Adrenal gland (tissue), 12 donors: ENCODE measurements around the gene NRXN3. TPM values are rescaled to one million over a fixed set of nuclear protein-coding genes. Genes with fewer than 3 reads are reported as not detected.

ENCODE experiments used
- DNase-seq, 7 donors: peaks; one replicate each; pipeline ENCODE4 v3.0.0-alpha.2; 2019 to 2020
- H3K27ac ChIP-seq, 5 donors: fragments of 200-600 bp; sonication (generic) in 4 of 5; 1 replicate in 3 of 5; 2 replicates in 2 of 5; pipeline versions ENCODE4 v1.5.1 to v1.8.0; 2016 to 2020; ENCODE audit warnings: mild to moderate bottlenecking in 1 of 5
- H3K27me3 ChIP-seq: fragments of 200-600 bp; 2 replicates; pipeline ENCODE4 v1.8.0; 2021
- H3K36me3 ChIP-seq, 2 donors: fragments of 200-600 bp; replicated peaks in 1 of 2; 1 replicate in 1 of 2; 2 replicates in 1 of 2; pipeline versions ENCODE4 v1.5.1 to v1.8.0; 2018 to 2022
- H3K4me1 ChIP-seq, 2 donors: fragments of 200-600 bp; replicated peaks in 1 of 2; 1 replicate in 1 of 2; 2 replicates in 1 of 2; pipeline versions ENCODE4 v1.5.1 to v1.8.0; 2018 to 2021
- H3K4me3 ChIP-seq, 4 donors: fragments of 200-600 bp; sonication (generic) in 3 of 4; one replicate each; pipeline ENCODE4 v1.5.1; 2016 to 2018
- H3K9me3 ChIP-seq, 3 donors: fragments of 200-600 bp; sonication (generic) in 1 of 3; replicated peaks in 1 of 3; 1 replicate in 2 of 3; 2 replicates in 1 of 3; pipeline versions ENCODE4 v1.5.1 to v1.8.0; 2016 to 2021
- POLR2A ChIP-seq, 2 donors: fragments of 450-650 bp; IDR thresholded peaks; one replicate each; pipeline ENCODE4 v1.6.1; 2017; ENCODE audit warnings: antibody characterized with exemption in 2 of 2, mild to moderate bottlenecking in 2 of 2, moderate library complexity in 1 of 2
- WGBS, 4 donors: extraction: QIAGEN DNeasy Blood & Tissue Kit in 2 of 4; methylation state at CpG; one replicate each; pipeline versions ENCODE4 v1.1.5 to v1.1.7; 2013 to 2017; 5-methylcytosine and 5-hydroxymethylcytosine counted together
- intact Hi-C, 2 donors: fragments of 100-400 bp; cut with DNase I; formaldehyde crosslinking; loops; one replicate each; pipeline versions ENCODE4 v1.14.1 to v1.15.0; 2022 to 2023
- polyA plus RNA-seq, 3 donors: library from polyadenylated mRNA; stranded (reverse); fragments of 200-250 nt in 2 of 3; fragments of 350-450 nt in 1 of 3; fragmentation: Illumina TruSeq in 1 of 3; extraction: RNeasy Lipid Tissue Mini Kit (QIAGEN cat#74804) in 1 of 3; gene quantifications; one replicate each; pipeline ENCODE4 v1.2.3, GENCODE V29; 2013 to 2014
- total RNA-seq, 9 donors: library from RNA; depleted of rRNA in 4 of 9; stranded (reverse); fragments of >200 nt in 4 of 9; fragments of 120-200 nt in 1 of 9; fragmentation: NEBNext Ultra II Directional in 1 of 9; extraction: Animal tissue kit (Norgen Biotek cat#: 25700) in 1 of 9; gene quantifications; one replicate each; pipeline versions ENCODE4 v1.1.0 to v1.2.4, GENCODE V29; 2013 to 2023
- TF ChIP-seq, protein P1 (sequence below), 6 experiments: fragments of 450-650 bp in 4 of 6; fragments of 200-600 bp in 2 of 6; sonication (generic) in 1 of 6; IDR thresholded peaks; 1 replicate in 5 of 6; 2 replicates in 1 of 6; pipeline versions ENCODE4 v1.5.1 to v1.8.0; 2016 to 2021; ENCODE audit warnings: antibody characterized with exemption in 6 of 6, mild to moderate bottlenecking in 2 of 6, moderate library complexity in 1 of 6
- donor health status: healthy with polysubstance abuse.
- donor health status: Bipolar disorder and iron deficiency.
- donor health status: DM: yes; HTN: yes; CAD: no.
- donor health status: DM: no; HTN: no; CAD: no.
- donor health status: DM: no; HTN: no; CAD: no.
- donor health status: DM: yes; HTN: yes; CAD: no.

NRXN3 gene
- total and polyA plus RNA-seq, 12 donors = 0.09 to 8.5 (median 1.6) TPM

DNA sequence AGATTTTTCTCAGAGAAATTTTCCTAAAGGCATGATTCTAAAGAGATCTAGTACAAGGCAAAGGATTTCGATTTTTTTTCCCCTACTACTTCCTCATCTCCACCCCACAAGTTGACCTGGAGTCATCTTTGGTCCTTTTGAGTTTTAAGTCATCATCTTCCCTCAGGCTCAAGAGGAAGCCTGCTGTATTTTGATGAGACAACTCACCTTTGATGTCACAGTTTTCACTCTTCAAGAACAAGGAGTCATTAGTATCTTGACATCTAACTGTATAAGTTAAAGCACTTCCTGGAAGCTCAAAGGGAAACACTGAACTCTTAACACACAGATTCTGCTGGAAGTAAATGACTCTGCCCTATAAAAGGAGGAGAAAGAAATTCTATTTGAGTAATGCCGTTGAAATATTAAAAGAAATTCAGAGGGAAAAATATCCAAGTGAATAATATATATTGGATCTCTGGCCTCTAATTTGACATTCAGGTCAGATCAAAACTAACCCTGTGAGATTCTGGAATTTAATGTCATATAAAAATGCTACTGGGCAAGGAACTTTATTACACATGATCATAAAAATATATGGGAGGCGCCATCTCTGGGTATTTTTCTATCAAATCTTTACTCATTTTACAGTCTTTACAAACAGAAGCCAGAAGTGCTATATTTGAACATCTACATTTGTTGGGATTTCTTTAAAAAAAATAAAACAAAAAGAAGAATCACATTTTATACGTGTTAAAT lies 435.0 kb downstream of the NRXN3 start:
- 72 to 78% (median 74%) methylated on average over 4 of the region's 4 CpGs for WGBS, 4 donors
- H3K27me3 ChIP-seq = no peaks in the 10 kb centered on the region

DNA sequence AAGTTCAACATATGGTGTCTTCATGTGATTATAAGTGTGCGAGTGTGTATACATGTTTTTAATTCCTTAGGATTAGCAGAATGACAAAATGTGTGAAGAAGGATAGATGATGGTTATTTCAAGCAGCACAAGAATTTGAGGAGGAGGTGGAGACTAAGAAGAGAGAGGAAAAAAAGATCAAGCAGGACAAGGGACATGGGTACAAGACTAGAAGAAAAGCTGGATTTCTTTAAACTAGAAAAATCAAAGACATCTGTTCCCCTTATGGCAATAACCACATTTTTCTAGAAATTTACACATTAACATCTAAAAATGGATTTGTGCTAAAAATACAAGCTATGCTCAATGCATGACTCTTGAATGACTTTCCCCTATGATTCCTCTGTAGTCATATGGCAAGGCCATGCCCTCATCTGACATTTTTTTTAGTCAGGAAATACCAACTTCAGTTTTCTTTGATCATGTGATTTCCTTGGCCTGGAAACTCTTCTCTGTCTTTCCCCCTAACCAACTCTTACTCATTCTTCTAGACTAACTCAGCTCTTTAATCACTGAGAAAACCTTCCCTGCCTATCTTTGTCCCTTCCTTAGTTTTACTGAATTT lies 435.8 kb downstream of the NRXN3 start:
- TF ChIP-seq, protein P1, sequence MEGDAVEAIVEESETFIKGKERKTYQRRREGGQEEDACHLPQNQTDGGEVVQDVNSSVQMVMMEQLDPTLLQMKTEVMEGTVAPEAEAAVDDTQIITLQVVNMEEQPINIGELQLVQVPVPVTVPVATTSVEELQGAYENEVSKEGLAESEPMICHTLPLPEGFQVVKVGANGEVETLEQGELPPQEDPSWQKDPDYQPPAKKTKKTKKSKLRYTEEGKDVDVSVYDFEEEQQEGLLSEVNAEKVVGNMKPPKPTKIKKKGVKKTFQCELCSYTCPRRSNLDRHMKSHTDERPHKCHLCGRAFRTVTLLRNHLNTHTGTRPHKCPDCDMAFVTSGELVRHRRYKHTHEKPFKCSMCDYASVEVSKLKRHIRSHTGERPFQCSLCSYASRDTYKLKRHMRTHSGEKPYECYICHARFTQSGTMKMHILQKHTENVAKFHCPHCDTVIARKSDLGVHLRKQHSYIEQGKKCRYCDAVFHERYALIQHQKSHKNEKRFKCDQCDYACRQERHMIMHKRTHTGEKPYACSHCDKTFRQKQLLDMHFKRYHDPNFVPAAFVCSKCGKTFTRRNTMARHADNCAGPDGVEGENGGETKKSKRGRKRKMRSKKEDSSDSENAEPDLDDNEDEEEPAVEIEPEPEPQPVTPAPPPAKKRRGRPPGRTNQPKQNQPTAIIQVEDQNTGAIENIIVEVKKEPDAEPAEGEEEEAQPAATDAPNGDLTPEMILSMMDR (IDR thresholded peaks at IDR 0.05) = no peak
- TF ChIP-seq POLR2A (IDR thresholded peaks at IDR 0.05) = no peak
- WGBS, 4 donors = 70 to 80% (median 78%) methylated on average over 1 of the region's 1 CpG
- Histone ChIP-seq H3K4me1 (no peaks in the 10 kb centered on the region), H3K27ac (no peak overlapping the region), H3K4me3 (no peak overlapping the region), H3K27me3 (no peaks in the 10 kb centered on the region), H3K36me3 (no peaks in the 10 kb centered on the region), H3K9me3 (no peaks in the 10 kb centered on the region)
- intact Hi-C loops = no loop called here
- no peak for DNase-seq

More for the DNA sequence above, 435.0 kb downstream of the NRXN3 start:
- no peaks in the 10 kb centered on the region for H3K4me1 ChIP-seq
- intact Hi-C loops = no loop called here
- no peak for TF ChIP-seq POLR2A (IDR thresholded peaks at IDR 0.05)
- TF ChIP-seq, protein P1 (IDR thresholded peaks at IDR 0.05) = no peak
- no peaks in the 10 kb centered on the region for H3K9me3 ChIP-seq
- no peak overlapping the region for H3K4me3 ChIP-seq
- no peak for DNase-seq
- H3K36me3 ChIP-seq = no peaks in the 10 kb centered on the region
- no peak overlapping the region for H3K27ac ChIP-seq

DNA sequence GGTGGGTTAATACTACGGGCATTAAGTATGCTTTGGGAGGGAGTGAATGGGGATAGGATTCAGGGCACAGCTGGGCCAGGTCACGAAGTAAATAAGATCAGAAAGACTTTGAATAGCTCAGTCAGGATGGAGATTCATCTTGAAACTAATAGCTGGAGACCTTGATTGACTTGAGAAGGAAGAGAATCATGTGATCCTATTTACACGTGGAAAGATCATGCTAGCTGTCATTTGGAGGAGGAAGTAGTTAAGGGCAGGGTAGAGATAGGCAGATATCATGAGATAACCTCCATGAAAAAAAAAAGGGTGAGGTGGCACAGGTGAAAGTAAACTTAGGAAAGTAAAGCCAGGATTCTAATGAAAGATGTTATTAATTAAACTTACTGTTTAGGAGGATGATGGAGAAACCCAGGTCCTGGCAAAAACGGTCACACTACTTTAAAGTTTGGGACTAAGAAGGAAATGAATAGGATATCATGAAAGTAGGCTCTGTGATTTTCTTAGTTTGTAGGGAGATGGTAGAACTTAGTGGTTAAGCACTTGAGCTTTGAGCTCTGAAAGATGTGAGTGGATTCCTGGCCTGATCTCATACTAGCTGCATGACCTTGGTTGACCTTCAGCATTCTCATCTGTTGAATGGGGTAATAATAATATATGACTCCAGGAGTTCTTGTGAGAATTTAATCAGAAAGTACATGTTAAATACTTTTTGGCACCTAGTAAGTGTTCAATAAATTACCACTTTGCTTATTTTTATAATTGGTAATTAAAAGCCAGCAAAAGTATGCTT lies 439.0 kb downstream of the NRXN3 start:
- Histone ChIP-seq H3K27me3 (no peaks in the 10 kb centered on the region), H3K9me3 (no peaks in the 10 kb centered on the region), H3K4me1 (no peaks in the 10 kb centered on the region), H3K27ac (no peak overlapping the region), H3K4me3 (no peak overlapping the region), H3K36me3 (no peaks in the 10 kb centered on the region)
- TF ChIP-seq POLR2A (IDR thresholded peaks at IDR 0.05) = no peak
- TF ChIP-seq, protein P1 (IDR thresholded peaks at IDR 0.05) = no peak
- 55 to 65% (median 60%) methylated on average over 4 of the region's 4 CpGs for WGBS, 4 donors
- intact Hi-C loops = no loop called here
- DNase-seq = no peak

DNA sequence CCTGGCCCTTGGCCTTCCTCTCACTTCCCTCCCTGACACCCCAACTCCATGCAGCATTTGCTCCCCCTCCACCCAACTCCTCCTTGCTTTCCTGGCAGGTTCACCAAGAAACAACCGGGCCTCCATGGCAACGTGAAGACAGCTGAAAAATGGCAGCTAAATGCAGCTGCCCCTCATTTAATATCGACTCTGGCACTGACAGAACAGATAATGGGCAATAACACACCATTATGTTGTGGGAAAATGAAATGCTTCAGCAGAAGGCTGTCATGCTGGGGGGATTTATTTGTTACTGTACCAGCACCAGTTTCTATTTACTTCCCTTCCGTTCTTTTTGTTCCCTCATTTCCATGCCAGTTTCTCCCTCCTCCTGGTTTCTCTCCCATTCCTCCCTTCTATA lies 440.8 kb downstream of the NRXN3 start:
- Histone ChIP-seq H3K4me1 (no peaks in the 10 kb centered on the region), H3K36me3 (no peaks in the 10 kb centered on the region), H3K27me3 (no peaks in the 10 kb centered on the region), H3K9me3 (no peaks in the 10 kb centered on the region), H3K27ac (no peak overlapping the region), H3K4me3 (no peak overlapping the region)
- TF ChIP-seq POLR2A (IDR thresholded peaks at IDR 0.05) = no peak
- TF ChIP-seq, protein P1 (IDR thresholded peaks at IDR 0.05) = no peak
- no peak for DNase-seq
- intact Hi-C loops = no loop called here
- WGBS, 4 donors = 54 to 70% (median 64%) methylated on average over 4 of the region's 4 CpGs
